GM19324 (cell line): ENCODE data around the gene CD68.
A peak's percentile ranks its signal among the peaks of the same experiment; 100 is the strongest.

Experiments
- ATAC-seq: cut with Tn5 transposase; IDR thresholded peaks from one replicate; pipeline ENCODE4 v1.9.1; 2021; ENCODE audit warnings: mild to moderate bottlenecking, moderate library complexity; ENCODE audit not compliant: unreplicated experiment, low FRiP score

The CD68 gene, protein sequence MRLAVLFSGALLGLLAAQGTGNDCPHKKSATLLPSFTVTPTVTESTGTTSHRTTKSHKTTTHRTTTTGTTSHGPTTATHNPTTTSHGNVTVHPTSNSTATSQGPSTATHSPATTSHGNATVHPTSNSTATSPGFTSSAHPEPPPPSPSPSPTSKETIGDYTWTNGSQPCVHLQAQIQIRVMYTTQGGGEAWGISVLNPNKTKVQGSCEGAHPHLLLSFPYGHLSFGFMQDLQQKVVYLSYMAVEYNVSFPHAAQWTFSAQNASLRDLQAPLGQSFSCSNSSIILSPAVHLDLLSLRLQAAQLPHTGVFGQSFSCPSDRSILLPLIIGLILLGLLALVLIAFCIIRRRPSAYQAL

DNA sequence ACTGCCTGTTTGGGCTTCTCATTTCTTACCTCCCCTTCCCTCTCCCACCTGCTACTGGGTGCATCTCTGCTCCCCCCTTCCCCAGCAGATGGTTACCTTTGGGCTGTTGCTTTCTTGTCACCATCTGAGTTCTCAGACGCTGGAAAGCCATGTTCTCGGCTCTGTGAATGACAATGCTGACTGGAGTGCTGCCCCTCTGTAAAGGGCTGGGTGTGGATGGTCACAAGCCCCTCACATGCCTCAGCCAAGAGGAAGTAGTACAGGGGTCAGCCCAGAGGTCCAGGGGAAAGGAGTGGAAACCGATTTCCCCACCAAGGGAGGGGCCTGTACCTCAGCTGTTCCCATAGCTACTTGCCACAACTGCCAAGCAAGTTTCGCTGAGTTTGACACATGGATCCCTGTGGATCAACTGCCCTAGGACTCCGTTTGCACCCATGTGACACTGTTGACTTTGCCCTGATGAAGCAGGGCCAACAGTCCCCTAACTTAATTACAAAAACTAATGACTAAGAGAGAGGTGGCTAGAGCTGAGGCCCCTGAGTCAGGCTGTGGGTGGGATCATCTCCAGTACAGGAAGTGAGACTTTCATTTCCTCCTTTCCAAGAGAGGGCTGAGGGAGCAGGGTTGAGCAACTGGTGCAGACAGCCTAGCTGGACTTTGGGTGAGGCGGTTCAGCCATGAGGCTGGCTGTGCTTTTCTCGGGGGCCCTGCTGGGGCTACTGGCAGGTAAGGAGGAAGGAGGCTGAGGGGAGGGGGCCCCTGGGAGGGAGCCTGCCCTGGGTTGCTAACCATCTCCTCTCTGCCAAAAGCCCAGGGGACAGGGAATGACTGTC lies at the start of gene CD68:
Gene CD68 (plus strand): TSS at position 638 of the 833 bp plus-strand sequence. CDS start 40 bp downstream, at position 678.
- ATAC-seq = no peak

DNA sequence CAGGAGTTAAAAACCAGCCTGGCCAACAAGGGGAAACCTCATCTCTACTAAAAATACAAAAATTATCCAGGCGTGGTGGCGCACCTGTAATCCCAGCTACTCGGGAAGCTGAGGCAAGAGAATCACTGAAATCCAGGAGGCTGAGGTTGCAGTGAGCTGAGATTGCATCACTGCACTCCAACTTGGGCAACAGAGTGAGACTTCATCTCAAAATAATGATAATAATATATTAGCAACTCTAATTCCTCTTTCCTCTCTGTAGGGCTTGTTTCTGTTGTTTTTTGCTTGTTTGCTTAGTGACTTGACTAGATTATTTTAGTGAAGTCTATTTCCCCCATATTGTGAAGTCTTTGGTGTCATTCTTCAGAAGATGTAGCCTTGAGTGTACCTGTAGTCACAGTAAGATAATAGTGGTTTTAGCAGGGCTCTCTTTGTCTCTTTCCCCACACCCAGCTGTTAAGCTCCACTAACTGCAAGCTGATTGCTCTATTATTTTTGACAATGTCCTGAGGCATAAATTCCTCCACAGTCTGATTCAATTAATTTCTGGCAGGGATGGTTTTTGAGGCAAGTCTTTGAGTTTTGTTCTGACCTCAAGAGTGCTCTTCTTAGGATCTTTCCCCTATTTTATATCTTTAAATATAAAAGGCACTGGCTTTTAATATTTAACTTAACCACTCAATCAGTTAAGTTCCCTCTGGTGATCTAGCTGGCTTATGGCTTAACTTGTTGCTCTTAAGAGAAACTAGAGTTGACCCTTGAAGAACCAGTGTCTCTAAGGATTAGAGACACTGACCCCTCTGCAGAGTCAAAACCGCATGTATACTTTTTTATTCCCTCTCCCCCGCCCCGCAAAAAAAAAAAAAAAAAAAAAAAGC lies 49.2 kb upstream of the CD68 start:
- no peak for ATAC-seq

DNA sequence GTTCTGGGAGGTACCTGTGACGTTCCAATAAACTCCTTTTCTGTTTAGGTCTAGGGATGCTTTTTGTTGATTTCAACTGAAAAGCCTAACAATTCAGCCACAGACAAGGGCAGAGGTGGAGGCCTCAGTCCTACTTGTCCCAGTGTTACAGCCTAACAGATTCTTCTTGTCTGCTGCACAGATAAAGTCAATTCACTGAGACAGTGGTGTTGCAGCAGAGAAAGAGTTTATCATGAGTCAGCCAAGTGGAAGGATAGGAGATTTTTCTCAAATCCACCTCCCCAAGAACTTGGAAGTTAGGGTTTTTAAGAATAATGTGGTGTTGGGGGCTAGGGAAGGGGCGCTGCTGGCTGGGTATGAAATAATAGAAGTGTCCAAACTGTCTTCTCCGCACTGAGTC lies 41.4 kb upstream of the CD68 start:
- ATAC-seq = no peak

GRCh38 chr17:7538891-7539545 lies 40.4 kb upstream of the CD68 start:
- no peak for ATAC-seq

- no peak for ATAC-seq
Measured at GRCh38 chr17:7541074-7541621, 38.3 kb upstream of the CD68 start.

DNA sequence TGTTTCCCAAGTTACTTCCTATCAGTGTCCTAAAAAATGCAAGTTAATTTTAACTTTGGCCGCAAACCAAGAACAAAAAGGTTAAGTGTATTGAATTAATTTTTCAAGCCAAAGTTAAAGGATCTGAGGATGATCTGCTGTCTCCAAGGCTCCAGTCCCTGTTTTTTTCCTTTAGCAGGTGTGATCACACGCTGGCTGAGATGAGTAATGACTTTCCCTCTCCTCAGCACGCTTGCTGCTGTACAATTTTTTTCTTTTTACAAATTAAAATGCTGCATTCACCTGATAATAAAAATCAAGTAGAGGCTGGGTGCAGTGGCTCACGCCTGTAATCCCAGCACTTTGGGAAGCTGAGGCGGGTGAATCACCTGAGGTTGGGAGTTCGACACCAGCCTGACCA lies 34.5 kb upstream of the CD68 start:
- no peak for ATAC-seq

DNA sequence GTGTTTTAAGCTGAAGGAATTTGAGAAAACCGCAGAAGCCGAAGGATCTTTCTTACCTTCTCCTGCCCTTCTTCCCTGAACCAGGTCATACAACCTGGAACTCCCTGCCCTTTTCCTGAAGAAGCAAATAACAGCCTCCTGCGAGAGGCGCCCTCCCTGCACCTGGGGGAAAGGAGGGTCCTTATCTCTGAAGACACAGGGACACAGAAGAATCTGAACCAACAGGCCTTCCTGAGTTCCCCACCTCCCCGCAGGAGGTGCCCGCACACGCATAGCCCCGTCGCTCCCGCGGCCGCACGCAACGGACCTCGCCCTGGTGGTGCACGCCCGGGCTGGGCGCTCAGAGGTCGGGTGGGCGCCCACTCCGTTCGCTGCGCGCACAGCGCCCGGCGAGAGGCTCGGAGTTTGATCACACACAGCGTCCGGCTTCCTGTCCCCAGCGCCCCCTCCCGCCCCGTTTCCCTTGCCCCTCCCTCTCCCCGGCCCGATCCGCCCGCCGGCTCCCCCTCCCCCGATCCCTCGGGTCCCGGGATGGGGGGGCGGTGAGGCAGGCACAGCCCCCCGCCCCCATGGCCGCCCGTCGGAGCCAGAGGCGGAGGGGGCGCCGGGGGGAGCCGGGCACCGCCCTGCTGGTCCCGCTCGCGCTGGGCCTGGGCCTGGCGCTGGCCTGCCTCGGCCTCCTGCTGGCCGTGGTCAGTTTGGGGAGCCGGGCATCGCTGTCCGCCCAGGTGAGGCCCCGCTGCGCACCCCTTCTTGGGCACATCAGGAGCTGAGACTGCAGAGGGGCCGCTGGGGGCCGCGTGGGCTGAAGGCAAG lies 30.6 kb upstream of the CD68 start, which contains the start of gene TNFSF12:
Gene TNFSF12 (plus strand): TSS at position 474 of the 816 bp plus-strand sequence. CDS start 96 bp downstream, at position 570.
- peak; percentile 44 for ATAC-seq

GRCh38 chr17:7549401-7550055 lies 29.9 kb upstream of the CD68 start:
- ATAC-seq = peak; percentile 30

GRCh38 chr17:7550344-7550743 lies 29.1 kb upstream of the CD68 start:
- no peak for ATAC-seq

DNA sequence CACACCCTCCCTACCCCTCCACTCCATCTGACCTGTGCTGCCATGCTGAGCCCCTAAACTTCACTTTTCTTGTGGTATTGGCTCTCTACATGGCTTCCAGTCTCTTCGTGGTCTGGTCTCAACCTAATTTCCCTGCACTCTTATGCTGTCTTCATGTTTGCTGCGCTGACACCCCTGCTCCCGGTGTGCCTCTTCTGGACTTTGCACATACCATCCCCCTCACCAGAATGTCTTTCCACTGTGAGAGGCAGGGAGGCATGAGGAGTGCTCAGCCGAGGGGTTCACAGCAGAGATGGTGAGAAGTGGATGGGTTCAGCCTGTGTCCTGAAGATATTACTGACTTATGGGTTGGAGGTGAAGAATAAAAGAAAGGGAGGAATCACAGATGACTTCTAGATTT lies 28.0 kb upstream of the CD68 start:
- no peak for ATAC-seq

DNA sequence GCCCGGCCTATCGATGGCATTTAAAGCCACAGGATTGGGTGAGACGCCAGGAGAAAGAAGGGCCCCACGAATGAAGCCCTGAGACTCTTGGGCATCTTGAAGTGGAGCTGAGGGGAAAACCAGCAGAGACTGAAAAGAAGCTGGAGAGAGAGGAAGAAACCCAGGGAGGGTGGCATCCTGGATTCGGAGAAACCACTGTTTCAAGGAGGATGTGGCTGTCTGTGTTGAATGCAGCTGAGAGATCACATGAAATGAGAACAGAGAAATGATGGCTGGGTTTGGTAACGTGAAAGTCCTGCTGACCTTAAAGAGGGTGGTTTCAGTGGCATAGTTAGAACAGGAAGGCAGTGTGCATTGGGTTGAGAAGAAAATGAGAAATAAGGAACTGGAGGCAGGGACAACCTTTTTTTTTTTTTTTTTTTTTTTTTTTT lies 26.8 kb upstream of the CD68 start:
- ATAC-seq = peak; percentile 55

GRCh38 chr17:7553356-7553755 lies 26.1 kb upstream of the CD68 start:
- no peak for ATAC-seq

DNA sequence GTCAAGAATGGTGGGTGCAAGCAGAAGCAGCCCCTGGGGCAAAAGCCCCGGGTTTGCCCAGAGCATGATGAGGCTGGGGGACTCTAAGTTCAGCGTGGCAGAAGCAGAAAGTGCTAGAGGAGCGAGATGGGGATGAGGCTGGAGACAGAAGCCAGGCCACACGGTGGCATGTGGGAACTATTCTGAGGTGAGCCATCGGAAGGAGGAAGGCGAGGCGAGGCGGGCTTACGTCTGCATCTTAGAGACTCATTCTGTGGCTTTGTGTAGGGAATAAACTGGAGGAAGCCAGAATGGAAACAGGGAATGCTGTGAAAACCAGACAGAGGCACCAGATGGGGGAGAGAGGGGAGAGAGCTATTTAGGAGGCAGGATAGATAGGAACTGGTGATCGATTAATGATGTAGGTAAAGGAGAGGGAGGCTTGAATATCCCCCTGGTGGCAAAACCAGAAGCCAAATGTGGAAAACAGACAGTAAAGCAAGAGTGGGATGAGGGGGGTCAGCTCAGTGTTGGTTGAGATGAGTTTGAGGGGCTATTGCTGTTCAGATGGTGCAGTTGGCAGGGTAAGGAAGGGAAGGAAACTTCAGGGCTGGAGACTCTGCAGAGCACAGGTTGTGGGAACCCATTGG lies 24.0 kb upstream of the CD68 start:
- no peak for ATAC-seq

- ATAC-seq = no peak
Measured at GRCh38 chr17:7556627-7557026, 22.8 kb upstream of the CD68 start.

DNA sequence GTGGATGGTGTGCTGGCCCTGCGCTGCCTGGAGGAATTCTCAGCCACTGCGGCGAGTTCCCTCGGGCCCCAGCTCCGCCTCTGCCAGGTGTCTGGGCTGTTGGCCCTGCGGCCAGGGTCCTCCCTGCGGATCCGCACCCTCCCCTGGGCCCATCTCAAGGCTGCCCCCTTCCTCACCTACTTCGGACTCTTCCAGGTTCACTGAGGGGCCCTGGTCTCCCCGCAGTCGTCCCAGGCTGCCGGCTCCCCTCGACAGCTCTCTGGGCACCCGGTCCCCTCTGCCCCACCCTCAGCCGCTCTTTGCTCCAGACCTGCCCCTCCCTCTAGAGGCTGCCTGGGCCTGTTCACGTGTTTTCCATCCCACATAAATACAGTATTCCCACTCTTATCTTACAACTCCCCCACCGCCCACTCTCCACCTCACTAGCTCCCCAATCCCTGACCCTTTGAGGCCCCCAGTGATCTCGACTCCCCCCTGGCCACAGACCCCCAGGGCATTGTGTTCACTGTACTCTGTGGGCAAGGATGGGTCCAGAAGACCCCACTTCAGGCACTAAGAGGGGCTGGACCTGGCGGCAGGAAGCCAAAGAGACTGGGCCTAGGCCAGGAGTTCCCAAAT lies 22.2 kb upstream of the CD68 start:
- ATAC-seq = no peak

DNA sequence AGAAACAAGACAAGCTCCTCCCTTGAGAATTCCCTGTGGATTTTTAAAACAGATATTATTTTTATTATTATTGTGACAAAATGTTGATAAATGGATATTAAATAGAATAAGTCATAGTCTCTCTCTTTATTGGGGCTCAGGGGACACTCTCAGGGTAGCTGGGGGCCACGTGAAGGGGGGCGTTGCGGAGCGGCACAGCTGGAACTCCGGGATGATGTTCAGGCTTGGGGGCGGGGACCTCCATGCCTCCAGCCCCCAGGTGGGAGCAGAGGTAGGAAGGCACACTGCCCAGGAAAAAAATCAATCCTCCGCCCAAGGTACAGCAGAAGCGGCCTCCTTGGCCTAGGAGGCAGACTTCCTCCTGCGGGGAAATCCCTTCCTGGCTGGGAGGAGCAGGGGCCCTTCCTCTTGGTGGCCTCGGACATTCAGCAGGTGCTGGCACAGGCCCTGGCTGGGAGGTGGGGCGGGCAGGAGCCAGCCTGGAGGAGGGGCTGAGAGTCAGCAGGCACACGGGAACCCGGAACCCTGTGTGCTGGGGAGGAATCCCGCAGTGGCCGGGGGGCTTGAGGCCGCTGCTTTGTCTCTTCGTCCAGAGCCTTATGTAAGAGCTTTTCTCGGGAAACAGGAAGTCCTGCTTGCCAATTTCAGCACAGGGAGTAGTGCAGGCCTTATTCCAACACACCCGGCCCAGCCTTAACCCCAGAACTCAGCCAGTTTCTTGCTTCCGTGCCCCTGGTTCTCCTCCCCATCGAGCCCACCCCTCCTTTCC lies 21.5 kb upstream of the CD68 start:
- ATAC-seq = no peak
